Thoracic aorta (tissue), 2 donors: Measurements from ENCODE around the gene RNF8. TPM values are rescaled to one million over a fixed set of nuclear protein-coding genes. Genes with fewer than 3 reads are reported as not detected.
"Not testable (repeated sequence)": the region's sequence is repeated elsewhere in the genome, so short reads cannot be mapped to it uniquely, and the experiment has no call there.

Experiments
- ATAC-seq: fragments of 150-250 bp; one replicate; pipeline ENCODE4 v1.8.0; 2017; ENCODE audit warnings: low read depth; ENCODE audit not compliant: insufficient number of reproducible peaks, low FRiP score
- DNase-seq: peaks from one replicate; pipeline ENCODE4 v3.0.0-alpha.2; 2020; ENCODE audit warnings: low spot score
- H3K27ac ChIP-seq, 2 donors: fragments of 200-600 bp; sonication (generic); 1 replicate in 1 of 2; 2 replicates in 1 of 2; pipeline ENCODE4 v1.5.1; 2016; ENCODE audit warnings: mild to moderate bottlenecking in 2 of 2, moderate library complexity in 2 of 2
- H3K27me3 ChIP-seq: fragments of 200-600 bp; sonication (generic); replicated peaks from 2 replicates; pipeline ENCODE4 v1.6.0; 2016; ENCODE audit warnings: mild to moderate bottlenecking; ENCODE audit not compliant: insufficient read depth
- H3K36me3 ChIP-seq: fragments of 200-600 bp; sonication (generic); one replicate; pipeline ENCODE4 v1.5.1; 2016
- H3K4me1 ChIP-seq, 2 donors: fragments of 200-600 bp; sonication (generic); 1 replicate in 1 of 2; 2 replicates in 1 of 2; pipeline versions ENCODE4 v1.5.1 to v1.6.0; 2016; ENCODE audit warnings: low read depth in 2 of 2, mild to moderate bottlenecking in 1 of 2; ENCODE audit not compliant: control insufficient read depth in 1 of 2
- H3K4me3 ChIP-seq: fragments of 200-600 bp; sonication (generic); 2 replicates; pipeline ENCODE4 v1.5.1; 2016; ENCODE audit warnings: mild to moderate bottlenecking
- H3K9me3 ChIP-seq: fragments of 200-600 bp; sonication (generic); 2 replicates; pipeline ENCODE4 v1.5.1; 2016
- CTCF ChIP-seq: fragments of 200-600 bp; sonication (generic); IDR thresholded peaks from one replicate; pipeline ENCODE4 v1.5.1; 2019; ENCODE audit warnings: antibody characterized with exemption
- total RNA-seq, 2 donors: library from RNA; depleted of rRNA; stranded (reverse); fragments of >200 nt; gene quantifications; one replicate each; pipeline versions ENCODE4 v1.1.0 to v1.2.3, GENCODE V29; 2016

Gene RNF8
- total RNA-seq, 2 donors from 2014 or later: 10.0 to 16.6 TPM

GRCh38 chr6:37334047-37334446 lies 19.7 kb upstream of the RNF8 start:
- DNase-seq (no peak), ATAC-seq (no peak)
- no peaks in the 10 kb centered on the region for H3K4me1 ChIP-seq
- H3K27me3 ChIP-seq: no peaks in the 10 kb centered on the region
- H3K4me3 ChIP-seq: no peak overlapping the region
- TF ChIP-seq CTCF: no peak
- no peak overlapping the region for H3K27ac ChIP-seq
- H3K9me3 ChIP-seq: no peaks in the 10 kb centered on the region
- H3K36me3 ChIP-seq: peaks cover 24% of the 10 kb centered on the region

- H3K4me1 ChIP-seq: peaks cover 0 to 12% of the 10 kb centered on the region in 2 donors
- not testable (repeated sequence) for ATAC-seq, H3K4me3 ChIP-seq, H3K9me3 ChIP-seq, H3K36me3 ChIP-seq, H3K27ac ChIP-seq, DNase-seq, H3K27me3 ChIP-seq
These were observed 15.5 kb upstream of the RNF8 start for GRCh38 chr6:37338317-37338716.

- DNase-seq (no peak), ATAC-seq (no peak)
- Histone ChIP-seq H3K27me3 (no peaks in the 10 kb centered on the region), H3K9me3 (no peaks in the 10 kb centered on the region), H3K4me1 (peaks cover 0 to 12% of the 10 kb centered on the region in 2 donors), H3K36me3 (no peaks in the 10 kb centered on the region), H3K4me3 (no peak overlapping the region), H3K27ac (no peak overlapping the region)
- TF ChIP-seq CTCF: no peak
These were observed 15.0 kb upstream of the RNF8 start for GRCh38 chr6:37338745-37339255.

- DNase-seq (no peak), ATAC-seq (no peak)
- no peaks in the 10 kb centered on the region for H3K9me3 ChIP-seq
- no peak overlapping the region for H3K4me3 ChIP-seq
- H3K27me3 ChIP-seq: no peaks in the 10 kb centered on the region
- TF ChIP-seq CTCF: no peak
- H3K27ac ChIP-seq: no peak overlapping the region
- H3K36me3 ChIP-seq: no peaks in the 10 kb centered on the region
- H3K4me1 ChIP-seq: peaks cover 0 to 12% of the 10 kb centered on the region in 2 donors
These were observed 13.8 kb upstream of the RNF8 start for GRCh38 chr6:37339741-37340638.

GRCh38 chr6:37340639-37340943 lies 13.2 kb upstream of the RNF8 start:
- DNase-seq: no peak
- H3K9me3 ChIP-seq: no peaks in the 10 kb centered on the region
- H3K36me3 ChIP-seq: no peaks in the 10 kb centered on the region
- no peak for ATAC-seq
- H3K4me3 ChIP-seq: no peak overlapping the region
- TF ChIP-seq CTCF: no peak
- H3K27me3 ChIP-seq: no peaks in the 10 kb centered on the region
- H3K4me1 ChIP-seq: peaks cover 0 to 12% of the 10 kb centered on the region in 2 donors
- H3K27ac ChIP-seq: no peak overlapping the region
